GM23248 (cell line): Measurements from ENCODE around the gene MZT2A.
"Not testable (repeated sequence)": the region's sequence is repeated elsewhere in the genome, so short reads cannot be mapped to it uniquely, and the experiment has no call there.

Experiments
- EZH2 ChIP-seq: fragments of 200-600 bp; sonication (generic); IDR thresholded peaks from 2 replicates; pipeline ENCODE4 v1.6.1; 2018; ENCODE audit warnings: antibody characterized with exemption, mild to moderate bottlenecking; ENCODE audit not compliant: insufficient read depth, poor library complexity, severe bottlenecking
- EZH2phosphoT487 ChIP-seq: fragments of 200-600 bp; sonication (generic); IDR thresholded peaks from 2 replicates; pipeline ENCODE4 v1.6.1; 2018; ENCODE audit warnings: antibody characterized with exemption, moderate library complexity, mild to moderate bottlenecking, low read depth; ENCODE audit not compliant: insufficient read depth

GRCh38 chr2:131491469-131491836 is 744 bp downstream of the MZT2A start:
- TF ChIP-seq EZH2, EZH2phosphoT487: not testable (repeated sequence)
